Measurements from ENCODE around the gene DYNC1I1.

GRCh38 chr7:96143495-96144259 lies 371.3 kb downstream of the DYNC1I1 start:
- no peak for TF ChIP-seq CTCF (IDR thresholded peaks at IDR 0.05)
- TF ChIP-seq EP300 (IDR thresholded peaks at IDR 0.05; ENCODE audit: borderline replicate concordance in 1 of 2, low read depth in 1 of 2, low read length in 1 of 2): no peak
- TF ChIP-seq, protein P1, sequence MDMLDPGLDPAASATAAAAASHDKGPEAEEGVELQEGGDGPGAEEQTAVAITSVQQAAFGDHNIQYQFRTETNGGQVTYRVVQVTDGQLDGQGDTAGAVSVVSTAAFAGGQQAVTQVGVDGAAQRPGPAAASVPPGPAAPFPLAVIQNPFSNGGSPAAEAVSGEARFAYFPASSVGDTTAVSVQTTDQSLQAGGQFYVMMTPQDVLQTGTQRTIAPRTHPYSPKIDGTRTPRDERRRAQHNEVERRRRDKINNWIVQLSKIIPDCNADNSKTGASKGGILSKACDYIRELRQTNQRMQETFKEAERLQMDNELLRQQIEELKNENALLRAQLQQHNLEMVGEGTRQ (IDR thresholded peaks at IDR 0.05; ENCODE audit: borderline replicate concordance, low read depth, low read length): no peak
- TF ChIP-seq TAF1 (IDR thresholded peaks at IDR 0.05; ENCODE audit: borderline replicate concordance, low read depth, low read length): no peak
